Activated naive CD8-positive, alpha-beta T cell treated with anti-CD3 and anti-CD28 coated beads, Interleukin-2, amount 50 U/mL, for 16 hours (primary cell): Measurements from ENCODE around the gene TTLL12.

ENCODE experiments used
- DNase-seq: peaks from one replicate; pipeline ENCODE4 v3.0.0-alpha.2; 2020; ENCODE audit warnings: low read depth, low spot score

The TTLL12 gene

DNA sequence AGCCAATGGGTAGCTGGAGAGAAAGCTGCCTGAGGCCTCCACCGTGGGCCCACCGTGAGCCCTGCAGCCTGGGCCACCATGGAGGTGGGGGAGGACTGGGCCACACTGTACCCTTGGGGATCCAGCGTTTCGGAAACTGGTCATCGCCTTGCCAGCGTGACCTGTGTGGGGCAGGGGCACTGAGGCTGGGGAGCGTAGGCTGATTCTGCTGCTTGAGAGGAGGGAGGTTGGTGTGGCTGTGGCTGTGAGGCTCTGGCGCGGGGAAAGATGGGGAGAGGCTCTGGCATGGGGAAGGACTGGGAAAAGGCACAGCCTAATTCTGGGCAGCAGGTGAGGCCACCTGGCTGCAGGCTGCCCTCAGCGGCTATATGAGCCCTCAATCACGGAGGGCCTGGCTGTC, 12.6 kb upstream of the TTLL12 start:
- DNase-seq = no peak

DNA sequence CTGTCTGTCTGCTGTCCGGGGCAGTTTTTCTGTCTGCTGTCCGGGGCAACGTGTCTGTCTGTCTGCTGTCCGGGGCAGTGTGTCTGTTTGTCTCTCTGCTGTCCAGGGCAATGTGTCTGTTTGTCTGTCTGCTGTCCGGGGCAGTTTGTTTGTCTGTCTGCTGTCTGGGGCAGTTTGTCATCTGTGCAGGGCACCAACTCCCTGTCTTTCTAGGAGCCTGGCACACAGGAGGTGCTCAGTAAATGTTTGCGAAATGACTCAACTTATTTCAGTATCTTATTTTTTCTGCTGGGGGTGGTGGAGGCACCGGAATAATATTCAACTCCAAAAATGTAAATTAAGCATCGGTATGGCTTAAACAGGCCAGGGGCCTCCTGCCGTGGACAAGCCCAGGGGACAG, 12.0 kb upstream of the TTLL12 start:
- no peak for DNase-seq

- DNase-seq = no peak
These were observed 11.2 kb upstream of the TTLL12 start for GRCh38 chr22:43198126-43198525.

GRCh38 chr22:43197271-43197941, 10.5 kb upstream of the TTLL12 start:
- no peak for DNase-seq

GRCh38 chr22:43191831-43192230, 4.9 kb upstream of the TTLL12 start:
- DNase-seq = no peak

- DNase-seq = no peak
These were observed 2.1 kb upstream of the TTLL12 start for GRCh38 chr22:43188829-43189545.

- DNase-seq = peak; percentile 96
These were observed 501 bp upstream of the TTLL12 start for GRCh38 chr22:43187171-43188099.

- no peak for DNase-seq
These were observed 1.1 kb downstream of the TTLL12 start for GRCh38 chr22:43185860-43186261.

DNA sequence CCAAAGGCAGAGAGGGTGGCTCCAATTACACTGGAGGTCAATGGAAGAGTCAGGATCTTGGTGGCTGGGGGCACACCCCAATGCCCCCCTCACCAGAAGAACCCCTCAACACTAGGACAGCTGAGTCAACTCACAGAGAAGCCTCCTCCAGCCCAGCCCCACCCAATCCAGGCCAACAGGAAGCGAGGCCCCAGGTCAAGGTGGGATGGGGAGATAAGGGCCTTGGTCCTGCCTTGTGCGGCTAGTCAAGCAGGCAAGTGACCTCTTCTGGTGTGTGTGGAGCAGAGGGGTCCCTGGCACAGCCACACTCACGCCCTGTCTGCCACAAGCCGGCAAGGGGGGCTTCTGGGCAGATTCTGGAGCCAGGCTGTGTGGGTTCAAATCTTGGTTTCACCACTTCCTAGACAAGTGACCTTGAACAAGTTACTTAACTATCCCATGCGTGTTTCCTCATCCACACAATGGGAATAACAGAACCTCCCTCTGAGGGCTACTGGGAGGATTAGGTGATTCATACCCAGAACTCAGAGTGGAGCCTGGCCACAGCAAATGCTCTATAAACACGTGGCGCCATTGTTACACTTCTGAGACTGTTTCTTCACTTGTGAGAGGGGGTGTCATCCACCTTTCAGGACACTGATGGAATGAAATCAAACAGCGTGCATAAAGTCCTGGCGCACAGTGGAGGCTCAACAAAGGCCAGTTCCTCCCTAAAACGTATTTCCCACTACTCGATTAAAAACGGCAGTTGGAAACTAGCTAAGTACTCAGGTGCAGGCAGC, 3.2 kb downstream of the TTLL12 start:
- no peak for DNase-seq

- no peak for DNase-seq
These were observed 4.2 kb downstream of the TTLL12 start for GRCh38 chr22:43182726-43183125.

DNA sequence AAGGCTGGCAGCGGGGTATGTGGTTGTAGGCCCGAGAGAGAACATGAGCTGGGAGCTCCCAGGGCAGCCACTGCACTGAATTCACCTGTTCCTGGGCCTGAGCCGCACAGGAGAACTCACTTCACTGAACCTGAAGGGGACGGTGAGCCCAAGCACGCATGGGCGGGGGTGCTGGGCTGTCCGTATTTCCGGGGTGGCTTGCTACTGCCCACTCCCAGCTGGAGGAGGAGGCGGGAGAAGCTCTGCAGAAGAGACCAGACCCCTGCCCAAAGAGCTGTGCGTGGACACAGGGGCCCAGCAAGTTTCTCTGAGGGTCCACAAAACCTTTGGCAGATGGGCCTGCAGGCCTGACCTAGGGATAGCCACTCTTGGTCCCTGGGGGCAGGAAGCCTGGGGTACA, 4.8 kb downstream of the TTLL12 start:
- DNase-seq = no peak

- no peak for DNase-seq
These were observed 5.4 kb downstream of the TTLL12 start for GRCh38 chr22:43181321-43182076.

DNA sequence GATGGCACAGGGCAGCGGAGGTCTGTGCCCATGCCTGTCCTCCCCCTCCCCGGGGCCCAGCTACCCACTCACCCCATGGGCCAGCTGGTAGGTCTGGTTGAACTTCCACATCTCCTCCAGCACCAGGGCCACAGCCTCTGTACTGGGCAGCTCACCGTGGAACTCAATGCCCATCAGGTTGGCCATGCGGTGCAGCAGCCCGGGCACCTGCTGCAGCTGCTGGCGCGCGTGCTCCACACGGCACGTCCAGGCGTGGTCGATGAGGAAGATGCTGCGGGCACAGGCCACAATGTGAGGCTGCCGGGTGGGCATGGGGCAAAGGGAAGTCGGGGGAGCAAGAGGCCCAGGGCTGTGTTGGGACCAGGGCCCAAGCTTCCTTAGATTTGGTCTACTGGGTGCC, 6.3 kb downstream of the TTLL12 start:
- DNase-seq = no peak

DNA sequence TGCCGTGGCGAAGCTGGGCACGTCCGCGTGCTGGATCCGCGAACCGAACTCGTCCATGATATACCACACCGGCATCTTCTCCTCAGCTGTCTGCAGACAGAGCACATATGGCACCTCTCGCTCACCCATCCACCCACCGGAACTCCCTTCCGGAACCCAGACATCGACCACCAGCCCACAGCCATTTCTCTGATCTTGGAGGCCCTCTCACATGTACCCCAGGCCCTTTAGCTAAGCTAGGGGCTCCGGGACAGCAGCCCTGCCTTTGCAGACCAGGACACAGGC, 7.1 kb downstream of the TTLL12 start:
- no peak for DNase-seq

DNA sequence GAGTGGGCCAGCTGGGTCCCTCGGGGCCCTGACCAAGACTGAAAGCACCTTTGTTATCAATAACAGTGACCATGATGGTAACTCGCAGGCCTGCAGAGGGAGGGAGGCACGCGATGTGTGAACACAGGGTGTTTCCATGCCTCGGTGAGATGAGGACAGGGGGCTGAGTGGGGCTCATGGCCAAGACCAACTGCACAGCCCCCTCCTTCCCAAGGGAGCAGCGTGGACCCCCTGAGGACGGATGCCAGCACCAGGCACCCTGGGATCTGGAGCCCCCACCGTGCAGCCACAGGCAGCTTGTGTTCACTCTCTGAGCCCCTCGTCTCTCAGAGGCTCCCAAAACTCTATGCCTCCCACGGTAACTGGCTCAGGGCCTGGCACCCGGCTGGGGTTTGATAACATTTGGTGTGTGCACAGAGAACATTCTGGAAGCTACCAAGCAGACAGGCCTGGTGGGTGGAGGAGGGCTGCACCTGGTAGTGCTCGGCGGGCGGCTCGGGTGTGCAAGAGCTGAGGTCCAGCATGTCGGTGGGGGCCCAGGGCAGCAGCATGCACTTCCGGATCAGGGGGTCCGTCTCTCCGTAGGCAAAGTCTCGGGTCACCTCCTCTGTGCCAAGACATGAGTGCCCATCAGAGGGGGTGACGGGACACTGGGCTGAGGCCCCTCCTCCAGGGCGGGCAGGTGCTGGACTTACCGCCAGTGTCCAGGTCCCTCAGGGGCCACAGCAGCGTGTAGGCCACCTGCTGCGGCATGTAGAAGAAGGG, 7.6 kb downstream of the TTLL12 start:
- DNase-seq = no peak

DNA sequence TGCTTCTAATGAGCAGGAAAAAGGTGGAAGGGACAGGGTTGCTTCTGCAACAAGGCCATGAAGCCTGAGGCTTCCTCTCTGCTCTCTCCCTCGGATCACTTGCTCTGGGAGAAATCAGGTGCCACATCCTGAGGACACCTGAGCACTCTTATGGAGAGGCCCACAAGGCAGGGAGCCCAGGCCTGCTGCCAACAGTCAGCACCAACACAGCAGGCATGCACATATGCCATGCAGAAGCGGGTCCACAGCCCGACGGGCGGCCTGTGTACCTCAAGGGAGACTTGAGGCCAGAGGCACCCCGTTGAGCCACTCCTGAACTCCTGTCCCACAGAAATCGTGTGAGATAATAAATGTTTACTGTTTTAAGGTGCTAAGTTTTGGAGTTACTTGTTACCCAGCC, 9.5 kb downstream of the TTLL12 start:
- DNase-seq = no peak

DNA sequence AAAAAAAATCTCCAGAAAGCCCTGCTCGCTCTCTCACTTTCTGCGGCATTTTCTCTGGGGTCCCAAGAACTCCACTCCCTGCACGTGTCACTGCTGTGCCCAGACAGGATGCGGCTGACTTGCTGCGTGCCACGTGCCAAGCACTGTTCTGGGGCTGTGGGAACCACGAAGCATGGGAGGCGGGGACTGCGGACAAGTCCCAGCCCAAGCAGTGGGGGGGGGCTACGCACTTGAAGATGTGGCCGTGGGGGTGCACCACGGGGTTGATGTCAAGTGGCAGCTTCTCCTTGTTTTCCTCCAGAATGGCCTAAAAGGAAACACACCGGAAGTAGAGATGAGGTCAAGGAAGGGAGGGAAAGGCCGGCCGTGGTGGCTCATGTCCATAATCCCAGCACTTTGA, 10.8 kb downstream of the TTLL12 start:
- DNase-seq = no peak

DNA sequence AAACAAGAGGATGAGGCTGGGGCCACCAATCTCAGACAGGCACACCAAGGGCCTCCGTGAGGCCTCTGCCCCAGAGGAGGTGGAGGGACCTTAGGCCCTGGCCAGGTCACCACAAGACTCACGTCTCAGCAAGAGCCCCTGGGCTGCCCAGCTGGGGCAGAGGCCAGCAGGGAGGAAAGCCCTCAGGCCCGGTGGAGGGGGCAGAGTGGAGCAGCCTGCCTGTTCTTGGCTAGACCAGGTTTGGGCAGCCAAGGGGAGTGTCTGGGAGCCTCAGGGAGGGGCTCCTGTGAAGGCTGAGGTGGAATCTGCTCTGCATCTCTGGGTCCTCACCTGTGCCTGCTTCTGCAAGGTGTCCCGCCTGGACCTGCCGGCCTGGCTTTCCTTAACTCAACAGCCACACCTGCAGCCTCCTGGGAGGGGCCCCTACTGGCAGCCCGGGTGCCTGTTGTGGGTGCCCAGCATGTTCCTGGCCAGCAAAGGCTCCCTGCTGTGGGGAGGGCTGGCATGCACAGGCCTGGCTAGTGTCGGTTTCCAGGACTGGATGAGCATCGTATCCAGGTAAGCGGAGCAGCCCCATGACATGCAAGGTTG, 11.9 kb downstream of the TTLL12 start:
- no peak for DNase-seq

- no peak for DNase-seq
These were observed 12.8 kb downstream of the TTLL12 start for GRCh38 chr22:43173976-43174720.
